ENCODE measurements around the gene ZNF549.
A peak's percentile ranks its signal among the peaks of the same experiment; 100 is the strongest.

ZNF549 gene

GRCh38 chr19:57560049-57560491 is 32.9 kb downstream of the ZNF549 start:
- intact Hi-C loops (cut with DNase I) = no loop called here
- DNase-seq = peak in 13 of 42 donors; percentile 4 to 39 (median 8)

- intact Hi-C loops (cut with DNase I) = no loop called here
- DNase-seq = no peak
Measured at GRCh38 chr19:57563547-57563946, 36.4 kb downstream of the ZNF549 start.

DNA sequence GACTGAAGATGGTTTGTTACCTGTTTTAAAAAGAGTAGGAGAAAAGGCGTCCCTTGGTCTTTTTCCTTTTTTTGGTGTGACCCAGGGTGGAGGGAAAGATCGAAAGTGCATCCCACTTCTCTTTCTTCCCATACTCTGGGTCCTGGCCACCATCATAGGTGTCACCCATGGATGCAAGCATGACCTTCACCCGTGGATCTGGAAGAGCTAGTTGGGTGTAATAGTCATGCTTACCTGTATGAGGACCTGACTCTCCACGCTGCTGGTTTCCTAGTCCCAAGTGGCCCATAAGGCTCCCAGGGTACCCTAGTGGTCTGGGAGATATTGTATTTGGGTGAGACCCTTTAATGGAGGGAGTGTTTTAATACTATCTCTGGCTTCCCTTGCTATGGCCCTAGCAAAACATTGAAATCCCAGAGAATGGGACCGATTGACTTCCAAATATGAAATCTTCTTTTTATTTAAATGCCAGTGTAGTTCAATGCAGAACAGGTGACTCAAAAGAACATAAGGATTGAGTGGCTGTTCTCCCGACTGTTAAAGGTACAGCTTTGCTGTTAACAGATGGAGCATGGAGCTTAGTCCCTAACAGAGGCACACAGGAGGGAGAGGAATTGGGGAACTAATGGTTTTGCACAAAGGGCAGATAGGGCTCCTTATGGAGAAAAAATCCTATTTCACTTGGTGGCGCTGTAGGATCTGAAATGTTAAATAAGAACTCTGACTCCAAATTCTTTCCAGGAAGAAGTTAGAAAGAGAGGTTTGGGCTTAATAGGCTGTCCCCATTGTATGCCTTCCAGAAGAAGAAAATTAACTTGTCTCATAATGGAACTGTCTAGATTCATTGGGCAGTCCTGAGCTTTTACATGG is 39.5 kb downstream of the ZNF549 start:
- DNase-seq = no peak
- intact Hi-C loops (cut with DNase I) = no loop called here

DNA sequence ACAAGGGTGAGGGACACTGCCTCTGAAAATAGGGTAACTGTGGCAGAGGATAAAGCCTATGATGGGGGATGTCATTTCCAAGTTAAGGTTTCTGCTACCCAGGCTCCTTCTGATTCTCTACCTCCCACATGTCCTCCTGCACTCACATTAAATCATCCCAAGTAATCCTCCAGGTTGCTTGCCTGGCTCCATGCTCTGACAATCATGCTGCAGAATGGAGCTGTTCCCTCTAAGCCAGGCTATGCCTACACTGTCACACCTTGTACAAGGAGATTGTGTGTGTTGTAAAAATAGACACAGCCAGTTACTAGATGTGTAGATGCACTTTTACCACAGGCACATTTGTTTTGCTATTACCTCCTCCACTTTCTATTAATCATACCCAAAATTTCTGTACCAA is 43.6 kb downstream of the ZNF549 start:
- intact Hi-C loops (cut with DNase I) = loop anchor here (10.0 kb wide), 1 partner anchor 64 kb away; the partner anchor contains the start of gene ZNF211

DNA sequence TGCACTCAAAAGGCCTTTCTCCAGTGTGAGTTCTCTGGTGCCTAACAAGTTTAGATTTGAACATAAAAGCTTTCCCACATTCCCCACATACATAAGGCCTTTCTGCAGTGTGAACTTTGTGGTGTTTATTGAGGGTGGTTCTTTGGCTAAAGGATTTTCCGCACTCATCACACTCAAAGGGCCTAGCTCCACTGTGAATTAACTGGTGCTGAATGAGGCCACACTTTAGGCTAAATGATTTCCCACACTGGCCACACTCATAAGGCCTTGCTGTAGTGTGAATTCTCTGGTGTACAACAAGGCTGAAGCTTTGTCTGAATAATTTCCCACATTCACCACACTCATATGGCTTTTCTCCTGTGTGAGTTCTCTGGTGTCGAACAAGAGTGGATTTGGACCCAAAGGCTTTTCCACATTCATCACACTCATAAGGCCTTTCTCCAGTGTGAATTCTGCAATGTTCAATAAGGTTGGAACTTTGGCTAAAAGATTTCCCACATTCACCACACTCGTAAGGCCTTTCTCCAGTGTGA is 45.3 kb downstream of the ZNF549 start:
- DNase-seq = no peak
- intact Hi-C loops (cut with DNase I) = loop anchor here (10.0 kb wide), 1 partner anchor 62 kb away; the partner anchor contains the start of gene ZNF211

More for the DNA sequence above, 43.6 kb downstream of the ZNF549 start:
- DNase-seq = peak in 37 of 42 donors; percentile 6 to 91 (median 50)

DNA sequence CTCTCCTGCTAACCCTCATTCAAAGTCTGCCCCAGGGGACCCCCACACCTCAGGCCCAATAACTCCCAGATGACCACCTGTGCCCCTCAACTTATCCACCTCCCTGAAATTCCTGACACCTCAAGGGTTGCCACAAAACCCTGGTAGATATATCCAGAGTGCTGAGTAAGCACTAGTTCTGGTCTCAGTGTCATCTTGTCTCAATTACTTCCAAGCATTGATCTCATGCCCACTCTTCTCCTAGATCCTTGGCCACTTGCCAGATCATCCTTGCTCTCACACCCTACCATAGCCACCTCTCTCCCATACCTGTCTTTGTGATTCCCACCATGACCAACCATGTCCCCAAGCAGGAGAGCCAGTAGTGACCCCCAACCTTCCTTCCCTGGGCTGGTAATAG is 49.5 kb downstream of the ZNF549 start:
- intact Hi-C loops (cut with DNase I) = loop anchor here (10.0 kb wide), 1 partner anchor 58 kb away; the partner anchor contains the start of gene ZNF211
- no peak for DNase-seq

DNA sequence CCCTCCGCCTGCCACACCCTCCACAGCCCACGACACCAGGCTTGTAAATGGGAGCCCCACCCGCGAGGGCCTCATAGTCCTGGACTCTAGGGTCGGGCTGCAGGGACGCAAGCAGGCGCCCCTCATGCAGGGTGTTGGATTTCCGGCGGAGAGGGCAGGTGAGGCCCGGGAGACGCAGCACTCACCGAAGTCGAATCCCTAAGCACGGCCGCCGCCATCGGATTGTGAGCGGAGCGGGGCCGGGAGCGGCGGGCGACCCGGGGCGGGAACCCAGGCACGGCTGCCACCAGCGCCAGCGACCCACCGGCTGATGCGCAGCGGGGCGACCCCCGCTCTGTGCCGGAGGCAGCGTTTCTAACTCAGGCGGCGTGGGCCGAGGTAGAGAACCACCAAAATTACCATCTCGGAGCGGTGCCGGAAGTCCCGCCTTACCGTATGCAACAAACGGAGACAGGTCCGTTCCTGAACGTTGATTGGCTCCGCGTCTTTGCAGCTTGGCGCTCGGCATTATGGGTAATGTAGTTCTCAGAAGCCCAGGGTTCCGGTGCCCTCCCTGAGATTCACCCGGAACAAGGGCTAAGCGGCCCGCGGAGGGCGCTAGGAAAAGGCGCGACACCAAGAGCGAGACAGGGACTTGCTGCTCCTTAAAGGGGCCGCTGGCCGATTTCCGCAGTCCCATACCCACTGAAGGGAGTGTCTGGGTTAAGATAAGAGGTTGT is 51.5 kb downstream of the ZNF549 start, which contains the start of gene ZNF416:
ZNF416 (minus strand) TSS at position 425 of the 719 bp plus-strand sequence; CDS start at position 218, 207 bp downstream.
- peak; percentile 96 to 100 (median 98) for DNase-seq
- intact Hi-C loops (cut with DNase I) = loop anchor here (10.0 kb wide), 1 partner anchor 56 kb away; the partner anchor contains the start of gene ZNF211

DNA sequence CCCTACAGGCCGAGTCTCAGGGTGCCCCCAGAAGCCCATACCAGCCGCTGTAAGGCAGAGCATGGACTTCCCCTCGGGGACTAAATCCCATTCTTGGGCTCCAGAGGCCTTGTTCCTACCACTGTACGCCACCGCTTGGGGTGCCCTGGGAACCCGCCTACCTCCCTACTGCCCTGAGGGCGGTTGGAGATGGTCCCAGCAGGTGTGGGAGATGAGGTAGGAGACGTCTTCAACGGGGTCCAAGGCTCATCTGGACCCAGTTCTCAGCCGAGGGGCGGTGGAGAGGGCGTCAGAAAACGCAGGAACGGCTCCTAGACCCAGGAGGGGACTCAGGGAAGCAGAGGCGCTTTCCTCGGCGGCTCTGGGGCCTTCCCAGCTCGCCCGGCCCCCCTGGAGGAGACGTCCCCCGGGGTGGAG is 56.0 kb downstream of the ZNF549 start:
- peak in 1 of 42 donors; percentile 12 for DNase-seq
- intact Hi-C loops (cut with DNase I) = no loop called here

DNA sequence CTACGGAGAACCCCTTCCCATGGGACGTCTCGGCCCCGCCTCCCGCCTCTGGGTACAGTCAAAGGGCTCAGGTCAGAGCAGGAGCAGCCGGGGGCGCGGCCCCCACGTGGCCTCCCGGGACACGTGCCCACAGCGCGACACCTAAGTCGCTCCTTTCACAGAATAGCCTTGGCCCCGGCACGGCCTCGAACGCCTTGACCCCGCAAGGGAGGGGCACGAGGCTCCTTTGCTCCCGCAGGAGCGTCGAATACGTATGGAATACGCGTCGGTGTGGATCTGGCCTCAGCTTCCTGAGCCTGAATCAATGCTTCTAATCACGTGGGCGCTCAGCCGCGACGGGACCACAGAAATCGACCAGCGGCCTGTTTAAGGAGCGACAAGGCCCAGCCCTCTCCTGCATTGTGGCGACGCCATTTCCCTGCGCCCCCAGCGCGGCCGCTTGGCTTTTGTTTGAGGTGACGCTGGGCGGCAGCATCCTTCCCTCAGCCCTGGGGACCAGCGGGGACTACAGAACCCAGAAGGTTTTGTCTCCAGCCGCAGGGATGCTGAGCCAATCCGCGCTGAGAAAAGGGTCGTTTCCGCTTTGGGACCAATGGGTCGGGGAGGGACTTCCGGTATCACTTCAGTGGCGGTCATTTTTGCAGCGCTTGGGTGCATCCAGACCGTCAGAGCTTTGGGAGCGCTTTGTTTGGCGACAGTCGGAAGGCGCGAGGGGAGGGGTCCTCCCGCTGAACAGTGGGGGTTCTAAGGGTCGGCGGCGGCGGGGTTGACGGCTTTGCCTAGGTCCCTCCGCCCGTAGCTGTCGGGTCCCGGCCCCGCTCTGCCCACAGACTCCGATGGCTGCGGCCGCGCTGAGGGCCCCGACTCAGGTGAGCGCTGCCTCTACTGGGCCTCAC is 56.6 kb downstream of the ZNF549 start, which contains the start of gene ZIK1:
ZIK1 (plus strand) TSS at position 625 of the 896 bp plus-strand sequence; CDS start at position 837, 212 bp downstream.
- DNase-seq = peak; percentile 90 to 99 (median 97)
- intact Hi-C loops (cut with DNase I) = no loop called here

DNA sequence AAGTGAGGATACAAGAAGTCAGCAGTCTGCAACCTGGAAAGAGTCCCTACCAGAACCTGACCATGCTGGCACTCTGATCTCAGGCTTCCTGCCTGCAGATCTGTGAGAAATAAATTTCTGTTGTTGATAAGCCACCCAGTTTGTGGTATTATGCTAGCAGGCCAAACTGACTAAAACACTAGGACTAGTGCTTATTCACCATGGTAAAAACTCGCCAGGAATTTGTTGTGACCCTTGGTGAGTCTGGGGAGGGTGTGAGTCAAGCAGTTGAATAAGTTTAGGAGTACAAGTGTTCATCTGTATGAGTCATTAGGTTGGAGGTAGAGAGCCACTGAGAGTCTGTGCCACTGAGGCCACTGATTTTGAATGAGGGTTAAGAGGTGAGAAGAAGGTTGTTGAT is 60.4 kb downstream of the ZNF549 start:
- intact Hi-C loops (cut with DNase I) = no loop called here
- no peak for DNase-seq

GRCh38 chr19:57599377-57599760 is 72.2 kb downstream of the ZNF549 start:
- intact Hi-C loops (cut with DNase I) = no loop called here
- no peak for DNase-seq

DNA sequence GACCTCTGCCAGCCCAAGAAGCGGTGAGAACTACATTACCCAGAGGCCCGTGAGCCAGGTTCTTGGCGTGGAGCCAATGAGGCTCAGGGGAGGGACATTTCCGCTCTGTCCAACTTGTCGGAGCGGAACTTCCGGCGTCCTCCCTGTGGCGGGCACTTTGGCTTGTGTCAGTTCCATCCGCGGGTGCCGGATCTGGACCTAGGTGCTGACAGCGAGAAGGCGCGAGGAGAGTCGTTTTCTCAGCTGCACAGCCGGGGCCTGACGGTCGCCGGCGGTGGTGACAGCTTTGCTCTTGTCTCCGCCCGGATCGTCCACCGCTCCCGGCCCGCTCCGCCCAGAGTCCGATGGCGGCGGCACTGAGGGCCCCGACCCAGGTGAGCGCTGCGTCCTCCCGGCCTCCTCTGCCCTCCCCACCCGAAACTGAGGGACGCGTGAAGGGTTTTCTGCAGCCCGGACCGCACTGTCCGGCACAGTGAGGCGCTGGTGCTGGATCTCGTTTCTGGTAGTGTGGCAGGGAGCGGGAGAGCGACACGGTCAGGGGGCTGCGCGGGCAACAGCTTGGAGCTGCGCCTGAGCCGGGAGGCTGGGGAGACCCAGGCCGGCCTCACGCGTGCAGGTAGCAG is 72.7 kb downstream of the ZNF549 start, which contains the start of gene ZNF530:
ZNF530 (plus strand) TSS at position 125 of the 623 bp plus-strand sequence. CDS start 4,461 bp downstream, outside the sequence.
- intact Hi-C loops (cut with DNase I) = loop anchor here (10.0 kb wide), 1 partner anchor 85 kb away; the partner anchor contains the start of gene ZNF551
- peak; percentile 90 to 98 (median 95) for DNase-seq

- DNase-seq = no peak
- intact Hi-C loops (cut with DNase I) = loop anchor here (10.0 kb wide), 1 partner anchor 78 kb away; the partner anchor contains the start of gene ZNF551
Measured at GRCh38 chr19:57606931-57607330, 79.8 kb downstream of the ZNF549 start.
